Measurements from ENCODE around the gene ATP5ME. TPM values are rescaled to one million over a fixed set of nuclear protein-coding genes. Genes with fewer than 3 reads are reported as not detected.

Gene ATP5ME
- polyA plus RNA-seq, 1 donor, result 477 TPM

DNA sequence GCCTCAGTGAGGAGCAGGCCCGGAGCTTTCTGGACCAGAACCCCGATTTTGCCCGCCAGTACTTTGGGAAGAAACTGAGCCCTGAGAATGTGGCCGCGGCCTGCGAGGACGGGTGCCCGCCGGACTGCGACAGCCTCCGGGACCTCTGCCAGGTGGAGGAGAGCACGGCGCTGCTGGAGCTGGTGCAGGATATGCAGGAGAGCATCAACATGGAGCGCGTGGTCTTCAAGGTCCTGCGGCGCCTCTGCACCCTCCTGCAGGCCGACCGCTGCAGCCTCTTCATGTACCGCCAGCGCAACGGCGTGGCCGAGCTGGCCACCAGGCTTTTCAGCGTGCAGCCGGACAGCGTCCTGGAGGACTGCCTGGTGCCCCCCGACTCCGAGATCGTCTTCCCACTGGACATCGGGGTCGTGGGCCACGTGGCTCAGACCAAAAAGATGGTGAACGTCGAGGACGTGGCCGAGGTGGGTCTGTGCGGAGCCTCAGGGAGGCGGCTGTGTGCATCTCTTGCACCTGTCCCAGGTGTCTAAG, 48.4 kb downstream of the ATP5ME start:
- no peaks in the 10 kb centered on the region for H3K4me1 ChIP-seq (ENCODE audit: control insufficient read depth, insufficient read depth, low read length)
- H3K9me3 ChIP-seq (ENCODE audit: control insufficient read depth, low read depth, low read length), result no peaks in the 10 kb centered on the region
- H3K4me3 ChIP-seq (ENCODE audit: low read length), result no peak overlapping the region
- H3K27me3 ChIP-seq (ENCODE audit: control insufficient read depth, insufficient read depth, low read length), result no peaks in the 10 kb centered on the region
- no CpG with 5 or more reads among the region's 39 CpGs for WGBS (ENCODE audit: insufficient coverage, low lambda C conversion rate)
- no peak overlapping the region for H3K27ac ChIP-seq (ENCODE audit: low read length)
- H3K36me3 ChIP-seq (ENCODE audit: control insufficient read depth, insufficient read depth, low read length), result no peaks in the 10 kb centered on the region
- no peak for DNase-seq

DNA sequence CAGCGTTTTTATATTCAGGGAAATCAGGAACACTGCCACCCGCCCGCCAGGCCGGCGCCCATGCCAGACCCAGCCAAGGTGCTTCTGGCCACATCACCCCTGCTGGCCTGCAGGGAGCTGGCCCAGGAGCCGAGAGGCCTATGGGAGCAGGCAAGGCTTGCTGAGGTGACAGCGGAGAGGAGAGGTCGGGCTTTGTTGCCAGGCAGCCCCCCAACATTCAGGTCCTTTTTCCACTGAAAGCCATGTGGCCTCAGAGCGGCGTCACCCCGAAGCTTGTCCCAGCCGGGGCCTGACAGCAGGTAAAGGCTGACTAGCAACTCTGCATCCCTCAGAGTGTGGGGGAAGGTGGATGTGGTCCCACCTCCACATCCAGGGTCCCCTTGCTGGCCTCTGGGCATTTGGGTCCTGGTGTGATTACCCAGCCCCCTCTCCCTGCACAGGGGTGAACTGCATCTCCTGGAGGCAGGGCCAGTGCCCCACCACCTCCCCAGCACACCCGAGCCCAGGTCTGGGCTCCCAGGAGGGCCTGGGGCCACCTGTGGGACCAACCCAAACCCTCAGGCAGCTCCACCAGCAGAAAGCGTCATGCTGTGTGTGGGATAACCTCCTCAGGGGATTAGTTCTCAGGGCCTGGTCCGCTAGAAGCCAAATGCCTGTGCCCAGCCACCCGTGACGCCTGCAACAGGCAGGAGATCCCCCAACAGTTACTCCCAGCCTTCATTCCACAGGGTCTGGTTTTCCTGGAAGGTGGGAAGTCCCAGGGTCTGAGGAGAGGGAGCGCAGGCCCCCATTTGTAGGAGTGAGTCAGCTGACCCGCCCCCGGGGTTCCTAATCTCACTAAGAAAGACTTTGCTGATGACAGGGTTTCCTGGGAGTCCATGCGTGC, 49.1 kb downstream of the ATP5ME start, which contains the start of gene PDE6B:
TSS of gene PDE6B (plus strand) at position 869 of the 886 bp plus-strand sequence. CDS start 54 bp downstream, outside the sequence.
- H3K36me3 ChIP-seq (ENCODE audit: control insufficient read depth, insufficient read depth, low read length), result no peaks in the 10 kb centered on the region
- no CpG with 5 or more reads among the region's 21 CpGs for WGBS (ENCODE audit: insufficient coverage, low lambda C conversion rate)
- no peaks in the 10 kb centered on the region for H3K4me1 ChIP-seq (ENCODE audit: control insufficient read depth, insufficient read depth, low read length)
- no peak within 1 kb of the TSS for H3K4me3 ChIP-seq (ENCODE audit: low read length)
- H3K9me3 ChIP-seq (ENCODE audit: control insufficient read depth, low read depth, low read length), result no peaks in the 10 kb centered on the region
- no peaks in the 10 kb centered on the region for H3K27me3 ChIP-seq (ENCODE audit: control insufficient read depth, insufficient read depth, low read length)
- DNase-seq, result no peak
- H3K27ac ChIP-seq (ENCODE audit: low read length), result no peak within 1 kb of the TSS

DNA sequence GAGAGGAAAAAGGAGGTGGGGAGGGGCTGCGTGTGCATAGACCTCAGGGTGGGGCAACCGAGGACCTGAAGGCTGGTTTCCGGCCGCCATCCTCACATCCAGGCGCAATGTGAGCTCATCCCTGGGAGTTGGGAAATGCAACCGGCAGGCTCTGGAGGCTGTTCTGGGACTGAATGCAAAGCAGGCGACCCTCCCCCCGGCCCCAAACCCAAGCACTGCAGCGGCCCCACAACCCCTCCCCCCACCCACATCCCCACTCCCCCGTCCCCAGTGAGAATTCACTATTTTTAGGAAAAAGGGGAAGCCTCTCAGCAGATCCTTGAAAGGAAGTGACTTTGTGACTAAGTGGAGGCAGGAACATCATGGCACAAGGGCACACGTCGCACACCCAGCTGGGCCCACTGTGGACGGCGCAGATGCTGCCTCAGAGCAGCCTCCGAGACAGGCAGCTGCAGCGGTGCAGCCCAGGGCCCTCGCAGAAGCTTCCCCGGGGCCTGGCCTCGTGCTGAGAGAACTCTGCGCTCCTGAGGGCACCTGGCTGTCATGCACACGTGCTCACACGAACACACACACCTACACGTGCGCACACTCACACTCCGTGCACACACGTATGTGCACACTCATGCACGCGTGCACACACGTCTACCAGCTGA, 50.0 kb downstream of the ATP5ME start:
- no peak overlapping the region for H3K27ac ChIP-seq (ENCODE audit: low read length)
- no peaks in the 10 kb centered on the region for H3K9me3 ChIP-seq (ENCODE audit: control insufficient read depth, low read depth, low read length)
- H3K4me3 ChIP-seq (ENCODE audit: low read length), result no peak overlapping the region
- no peaks in the 10 kb centered on the region for H3K4me1 ChIP-seq (ENCODE audit: control insufficient read depth, insufficient read depth, low read length)
- no peak for DNase-seq
- WGBS (ENCODE audit: insufficient coverage, low lambda C conversion rate), result no CpG with 5 or more reads among the region's 29 CpGs
- H3K36me3 ChIP-seq (ENCODE audit: control insufficient read depth, insufficient read depth, low read length), result no peaks in the 10 kb centered on the region
- H3K27me3 ChIP-seq (ENCODE audit: control insufficient read depth, insufficient read depth, low read length), result no peaks in the 10 kb centered on the region

DNA sequence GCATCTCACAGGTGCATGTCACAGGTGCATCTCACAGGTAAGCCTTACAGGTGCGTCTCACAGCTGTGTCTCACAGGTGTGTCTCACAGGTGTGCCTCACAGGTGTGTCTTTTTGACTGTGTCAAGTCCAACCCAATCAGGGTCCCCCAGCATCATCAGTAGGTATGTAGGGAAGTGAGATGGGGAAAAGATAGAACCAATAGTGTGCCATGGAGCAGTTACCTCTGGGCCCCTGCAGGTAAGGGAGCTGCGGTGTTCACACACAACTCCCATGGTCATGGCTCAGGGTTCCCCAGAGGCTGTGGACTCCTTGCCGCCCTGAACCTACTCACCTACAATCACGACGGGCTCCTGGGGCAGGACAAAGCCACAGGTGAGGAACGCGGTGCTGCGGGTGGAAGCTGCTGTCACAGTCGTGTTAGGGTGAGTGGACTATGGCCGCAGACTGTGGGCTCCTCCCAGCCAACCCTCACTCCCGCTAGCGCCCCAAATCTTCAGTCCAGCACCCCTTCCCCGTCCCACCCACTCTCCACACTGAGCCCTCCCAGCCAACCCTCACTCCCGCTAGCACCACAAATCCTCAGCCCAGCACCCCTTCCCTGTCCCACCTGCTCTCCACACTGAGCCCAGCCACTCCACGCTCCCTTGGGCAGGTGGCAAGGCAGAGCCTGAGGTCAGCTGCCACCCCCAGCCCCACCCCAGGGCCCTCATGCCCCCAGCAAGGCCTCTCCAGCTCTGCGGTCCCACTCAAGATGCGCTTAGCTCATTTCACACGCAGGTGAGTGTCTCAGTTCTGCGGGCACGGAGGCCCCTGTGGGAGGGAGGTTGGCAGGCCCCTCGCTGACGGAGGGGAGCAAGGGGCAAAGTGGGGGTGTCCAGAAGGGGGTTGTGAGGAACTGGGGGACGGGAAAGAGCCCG, 50.8 kb downstream of the ATP5ME start:
- no peaks in the 10 kb centered on the region for H3K27me3 ChIP-seq (ENCODE audit: control insufficient read depth, insufficient read depth, low read length)
- no peaks in the 10 kb centered on the region for H3K36me3 ChIP-seq (ENCODE audit: control insufficient read depth, insufficient read depth, low read length)
- 60% methylated on average over 2 of the region's 24 CpGs for WGBS (ENCODE audit: insufficient coverage, low lambda C conversion rate)
- H3K9me3 ChIP-seq (ENCODE audit: control insufficient read depth, low read depth, low read length), result no peaks in the 10 kb centered on the region
- H3K4me3 ChIP-seq (ENCODE audit: low read length), result no peak overlapping the region
- H3K27ac ChIP-seq (ENCODE audit: low read length), result no peak overlapping the region
- DNase-seq, result no peak
- no peaks in the 10 kb centered on the region for H3K4me1 ChIP-seq (ENCODE audit: control insufficient read depth, insufficient read depth, low read length)

Other genes starting within 250 kb of the ATP5ME start
- 35.3 TPM for gene ZNF721, start 175.1 kb downstream of the ATP5ME start, polyA plus RNA-seq
- gene PIGG, start 175.1 kb downstream of the ATP5ME start, polyA plus RNA-seq, result 56.1 TPM
- 0.58 TPM for gene TMEM271, start 98.0 kb downstream of the ATP5ME start, polyA plus RNA-seq
- gene PDE6B, start 48.7 kb downstream of the ATP5ME start, polyA plus RNA-seq, result 27.1 TPM
- gene MYL5, start 266 bp upstream of the ATP5ME start, polyA plus RNA-seq, result 56.4 TPM
- gene SLC49A3, start 14.9 kb upstream of the ATP5ME start, polyA plus RNA-seq, result 4.6 TPM
- 78.0 TPM for gene PCGF3, start 31.6 kb upstream of the ATP5ME start, polyA plus RNA-seq
- 2.8 TPM for gene CPLX1, start 151.9 kb upstream of the ATP5ME start, polyA plus RNA-seq